ENCODE results near the gene KIAA0586.
"Not testable (repeated sequence)": the region's sequence is repeated elsewhere in the genome, so short reads cannot be mapped to it uniquely, and the experiment has no call there.

Gene KIAA0586

GRCh38 chr14:58541633-58542022 lies 114.1 kb downstream of the KIAA0586 start:
- DNase-seq (ENCODE audit: extremely low read depth in 1 of 2, low read depth in 1 of 2), result no peak

- no peak for DNase-seq (ENCODE audit: extremely low read depth in 1 of 2, low read depth in 1 of 2)
Observed at GRCh38 chr14:58543253-58543652, 115.7 kb downstream of the KIAA0586 start.

- no peak for DNase-seq (ENCODE audit: extremely low read depth in 1 of 2, low read depth in 1 of 2)
Observed at GRCh38 chr14:58547649-58548048, 120.1 kb downstream of the KIAA0586 start.

GRCh38 chr14:58549105-58549757 lies 121.7 kb downstream of the KIAA0586 start:
- DNase-seq (ENCODE audit: extremely low read depth in 1 of 2, low read depth in 1 of 2), result no peak

GRCh38 chr14:58553959-58554358 lies 126.4 kb downstream of the KIAA0586 start:
- no peak for DNase-seq (ENCODE audit: extremely low read depth in 1 of 2, low read depth in 1 of 2)

GRCh38 chr14:58555647-58556046 lies 128.1 kb downstream of the KIAA0586 start:
- DNase-seq (ENCODE audit: extremely low read depth in 1 of 2, low read depth in 1 of 2), result no peak

GRCh38 chr14:58557242-58557641 lies 129.7 kb downstream of the KIAA0586 start:
- no peak for DNase-seq (ENCODE audit: extremely low read depth in 1 of 2, low read depth in 1 of 2)

- no peak for DNase-seq (ENCODE audit: extremely low read depth in 1 of 2, low read depth in 1 of 2)
Observed at GRCh38 chr14:58560208-58560607, 132.7 kb downstream of the KIAA0586 start.

GRCh38 chr14:58562141-58562540 lies 134.6 kb downstream of the KIAA0586 start:
- DNase-seq (ENCODE audit: extremely low read depth in 1 of 2, low read depth in 1 of 2), result no peak

- DNase-seq (ENCODE audit: extremely low read depth in 1 of 2, low read depth in 1 of 2), result no peak
Observed at GRCh38 chr14:58563978-58564377, 136.5 kb downstream of the KIAA0586 start.

- no peak for DNase-seq (ENCODE audit: extremely low read depth in 1 of 2, low read depth in 1 of 2)
Observed at GRCh38 chr14:58565832-58566231, 138.3 kb downstream of the KIAA0586 start.

GRCh38 chr14:58566979-58567378 lies 139.5 kb downstream of the KIAA0586 start:
- no peak for DNase-seq (ENCODE audit: extremely low read depth in 1 of 2, low read depth in 1 of 2)

- no peak for DNase-seq (ENCODE audit: extremely low read depth in 1 of 2, low read depth in 1 of 2)
Observed at GRCh38 chr14:58568322-58568721, 140.8 kb downstream of the KIAA0586 start.

- no peak for DNase-seq (ENCODE audit: extremely low read depth in 1 of 2, low read depth in 1 of 2)
Observed at GRCh38 chr14:58571256-58571655, 143.7 kb downstream of the KIAA0586 start.

GRCh38 chr14:58571769-58572472 lies 144.4 kb downstream of the KIAA0586 start:
- DNase-seq (ENCODE audit: extremely low read depth in 1 of 2, low read depth in 1 of 2), result peak; percentile 6 to 25

GRCh38 chr14:58572473-58572853 lies 144.9 kb downstream of the KIAA0586 start:
- DNase-seq (ENCODE audit: extremely low read depth in 1 of 2, low read depth in 1 of 2), result no peak

GRCh38 chr14:58572863-58573262 lies 145.3 kb downstream of the KIAA0586 start:
- DNase-seq (ENCODE audit: extremely low read depth in 1 of 2, low read depth in 1 of 2), result no peak

- DNase-seq (ENCODE audit: extremely low read depth in 1 of 2, low read depth in 1 of 2), result no peak
Observed at GRCh38 chr14:58574623-58575022, 147.1 kb downstream of the KIAA0586 start.

- DNase-seq (ENCODE audit: extremely low read depth in 1 of 2, low read depth in 1 of 2), result no peak
Observed at GRCh38 chr14:58575956-58576355, 148.4 kb downstream of the KIAA0586 start.

- not testable (repeated sequence) for DNase-seq (ENCODE audit: extremely low read depth in 1 of 2, low read depth in 1 of 2)
Observed at GRCh38 chr14:58580035-58580434, 152.5 kb downstream of the KIAA0586 start.

GRCh38 chr14:58581389-58581788 lies 153.9 kb downstream of the KIAA0586 start:
- not testable (repeated sequence) for DNase-seq (ENCODE audit: extremely low read depth in 1 of 2, low read depth in 1 of 2)

GRCh38 chr14:58584383-58584782 lies 156.9 kb downstream of the KIAA0586 start:
- DNase-seq (ENCODE audit: extremely low read depth in 1 of 2, low read depth in 1 of 2), result no peak

GRCh38 chr14:58587271-58587670 lies 159.8 kb downstream of the KIAA0586 start:
- DNase-seq (ENCODE audit: extremely low read depth in 1 of 2, low read depth in 1 of 2), result no peak

Data from stimulated activated CD8-positive, alpha-beta memory T cell treated with anti-CD3 and anti-CD28 coated beads, Interleukin-7, amount 100 ng/mL, for 48 hours (primary cell).